Glomerular visceral epithelial cell (primary cell): ENCODE measurements around the gene DLG2.

Experiments
- DNase-seq: peaks from one replicate; pipeline ENCODE4 v3.0.0-alpha.2; 2016; ENCODE audit errors: extremely low spot score

Gene DLG2

DNA sequence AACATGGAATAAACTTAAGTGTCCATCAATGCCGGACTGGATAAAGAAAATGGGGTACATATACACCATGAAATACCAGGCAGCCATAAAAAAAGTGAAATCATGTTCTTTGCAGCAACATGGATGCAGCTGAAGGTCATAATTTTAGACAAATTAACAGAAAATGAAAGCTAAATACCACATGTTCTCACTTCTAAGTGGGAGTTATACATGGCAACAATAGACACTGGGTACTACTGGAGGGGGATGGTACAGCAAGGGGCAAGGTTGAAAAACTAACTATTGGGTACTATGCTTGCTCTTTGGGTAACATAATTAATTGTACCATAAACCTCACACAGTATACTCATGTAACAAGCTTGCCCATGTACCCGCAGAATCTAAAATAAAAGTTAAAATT lies 851.6 kb downstream of the DLG2 start:
- no peak for DNase-seq

DNA sequence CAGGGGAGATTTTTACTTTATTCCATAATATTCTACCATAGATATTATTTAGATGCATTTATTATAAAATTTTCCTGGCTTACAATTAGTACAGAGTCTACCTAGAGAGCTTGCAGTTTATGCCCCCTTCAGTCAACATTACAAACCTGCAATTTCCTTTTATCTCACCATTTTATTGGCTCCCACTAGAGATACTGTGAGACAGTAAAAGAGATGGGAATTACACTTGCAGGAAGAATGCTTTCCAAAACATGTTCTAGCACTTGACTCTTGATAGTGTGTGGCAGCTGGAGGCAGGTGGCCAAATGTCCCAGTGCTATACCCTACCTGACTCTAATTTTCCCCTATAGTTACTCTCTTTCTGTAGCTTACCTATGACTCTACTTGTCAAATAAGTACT lies 863.2 kb downstream of the DLG2 start:
- DNase-seq, result no peak

DNA sequence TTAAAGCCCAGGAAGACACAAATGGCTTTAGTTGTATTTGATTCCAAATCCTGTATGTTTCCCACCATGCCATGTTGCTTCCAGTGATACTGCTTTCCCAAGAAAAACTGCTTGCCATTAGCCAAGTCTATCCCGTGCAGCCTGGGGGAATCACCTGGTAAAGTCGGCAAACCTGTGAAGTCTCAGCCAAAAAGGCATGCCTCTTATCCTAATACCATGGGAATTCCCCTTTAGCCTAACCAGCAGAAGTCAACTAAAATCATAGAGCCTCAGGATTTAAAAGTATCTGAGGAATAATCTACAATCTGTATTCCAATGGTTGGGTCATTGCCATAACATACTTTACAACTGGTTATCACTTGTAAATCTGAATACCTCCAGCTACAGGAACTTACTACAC lies 869.4 kb downstream of the DLG2 start:
- DNase-seq, result no peak

- no peak for DNase-seq
Measured at GRCh38 chr11:84751371-84751770, 875.8 kb downstream of the DLG2 start.

- DNase-seq, result no peak
Measured at GRCh38 chr11:84747871-84748270, 879.3 kb downstream of the DLG2 start.

GRCh38 chr11:84740050-84740449 lies 887.1 kb downstream of the DLG2 start:
- no peak for DNase-seq

GRCh38 chr11:84724256-84724655 lies 902.9 kb downstream of the DLG2 start:
- no peak for DNase-seq

GRCh38 chr11:84722583-84723108 lies 904.5 kb downstream of the DLG2 start:
- no peak for DNase-seq

DNA sequence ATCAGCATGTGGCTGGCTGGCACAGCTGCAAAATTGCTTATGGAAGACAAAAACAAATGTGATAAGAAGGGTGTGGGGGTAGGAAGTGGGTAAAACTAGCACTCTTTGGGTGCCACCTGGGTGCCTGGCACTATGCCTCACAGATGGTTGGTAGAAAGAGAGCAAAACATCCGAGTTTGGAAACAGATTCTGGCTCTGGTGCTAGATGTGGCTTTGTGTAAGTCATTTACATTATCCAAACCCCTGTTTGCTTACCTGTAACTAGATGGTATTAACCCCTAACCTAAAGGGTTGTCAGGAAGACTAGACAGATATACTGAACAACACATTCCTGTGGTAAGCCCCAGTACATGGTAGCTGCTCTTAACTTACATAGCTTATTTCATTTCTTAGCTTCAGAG lies 905.6 kb downstream of the DLG2 start:
- no peak for DNase-seq

DNA sequence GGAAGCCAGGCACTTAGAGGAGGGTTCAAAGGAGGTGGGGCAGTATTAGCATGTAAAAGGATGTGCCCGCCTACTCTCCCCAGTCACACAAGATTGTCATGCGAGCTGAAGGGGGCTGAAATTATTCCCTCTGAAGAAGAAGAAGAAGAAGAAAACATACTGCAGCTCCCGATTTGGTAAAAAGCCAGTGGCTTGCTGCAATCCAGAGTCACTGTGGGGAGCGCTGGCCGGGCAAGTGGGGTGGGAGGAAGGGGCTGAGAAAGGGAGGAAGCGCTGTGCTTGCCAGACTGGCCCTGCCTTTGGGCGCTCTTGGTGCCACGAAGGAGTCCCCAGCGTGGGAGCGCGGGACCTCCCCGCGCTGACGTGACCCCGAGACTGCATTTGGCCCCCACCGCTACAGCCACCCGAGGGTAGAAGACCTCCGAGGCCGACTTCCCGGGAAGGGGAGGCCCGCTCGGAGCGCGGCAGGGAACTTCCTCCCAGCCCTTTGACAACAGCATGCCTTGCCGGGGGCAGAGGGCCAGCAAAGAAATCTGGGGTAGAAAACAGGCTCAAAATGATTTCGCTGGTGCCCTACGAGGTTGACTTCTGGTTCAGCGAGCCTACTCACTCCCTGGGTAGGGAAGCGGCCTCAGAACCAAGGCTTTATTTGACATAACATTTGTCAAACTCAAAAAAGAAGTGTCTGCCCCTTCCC lies 906.3 kb downstream of the DLG2 start:
- DNase-seq, result no peak

DNA sequence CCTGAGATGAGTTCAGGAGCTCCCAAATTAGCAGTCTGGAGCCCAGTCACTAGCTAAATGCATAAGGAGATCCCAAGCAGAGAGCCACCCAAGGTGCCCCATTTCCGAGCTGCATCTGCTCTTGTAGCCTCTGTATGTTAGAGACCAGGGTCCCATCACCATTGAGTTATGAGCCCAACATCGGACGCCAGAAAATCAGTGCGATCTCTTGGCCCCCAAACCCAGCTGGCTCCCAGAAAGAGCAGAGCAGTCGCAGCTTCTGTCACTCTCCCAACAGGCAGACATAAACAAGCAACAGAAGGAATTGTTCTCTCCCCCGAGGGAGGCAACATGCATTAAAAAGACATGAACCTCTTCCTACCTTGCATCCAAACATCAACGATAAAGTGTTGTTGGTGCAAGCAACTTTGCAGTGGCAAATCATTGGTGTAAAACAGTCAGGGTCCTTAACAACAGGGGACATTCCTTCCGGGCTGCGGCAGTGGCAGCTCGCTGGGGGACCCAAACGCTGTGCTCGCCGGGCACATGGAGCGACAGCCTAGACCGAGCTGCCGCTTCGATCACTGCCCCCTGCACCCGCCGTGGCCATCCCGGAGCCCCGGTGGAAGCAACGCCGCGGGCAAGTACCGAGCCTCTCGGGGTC lies 907.1 kb downstream of the DLG2 start:
- DNase-seq, result no peak

DNA sequence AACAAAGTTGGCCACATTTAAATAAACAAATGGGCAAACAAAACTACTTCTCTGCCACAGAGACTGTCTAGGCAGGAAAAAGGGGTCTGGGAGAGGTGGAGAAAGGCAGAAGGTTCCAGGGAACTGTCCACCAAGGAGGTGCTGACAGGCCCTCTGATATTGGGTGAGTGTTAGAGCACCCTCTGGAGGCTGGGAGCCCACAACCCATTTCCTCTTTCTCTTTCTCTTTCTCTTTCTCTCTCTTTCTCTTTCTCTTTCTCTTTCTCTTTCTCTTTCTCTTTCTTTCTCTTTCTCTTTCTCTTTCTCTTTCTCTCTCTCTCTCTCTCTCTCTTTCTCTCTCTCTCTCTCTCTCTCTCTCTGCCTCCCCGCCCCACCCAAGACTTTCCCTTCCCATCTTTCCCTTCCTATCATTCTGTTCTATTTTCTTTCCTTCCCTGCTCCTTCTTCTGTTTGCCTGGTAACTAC lies 912.8 kb downstream of the DLG2 start:
- DNase-seq, result peak; percentile 37

- DNase-seq, result no peak
Measured at GRCh38 chr11:84691830-84692229, 935.3 kb downstream of the DLG2 start.

- no peak for DNase-seq
Measured at GRCh38 chr11:84687433-84687832, 939.7 kb downstream of the DLG2 start.

- DNase-seq, result no peak
Measured at GRCh38 chr11:84686716-84687115, 940.4 kb downstream of the DLG2 start.

GRCh38 chr11:84685976-84686375 lies 941.2 kb downstream of the DLG2 start:
- DNase-seq, result no peak

DNA sequence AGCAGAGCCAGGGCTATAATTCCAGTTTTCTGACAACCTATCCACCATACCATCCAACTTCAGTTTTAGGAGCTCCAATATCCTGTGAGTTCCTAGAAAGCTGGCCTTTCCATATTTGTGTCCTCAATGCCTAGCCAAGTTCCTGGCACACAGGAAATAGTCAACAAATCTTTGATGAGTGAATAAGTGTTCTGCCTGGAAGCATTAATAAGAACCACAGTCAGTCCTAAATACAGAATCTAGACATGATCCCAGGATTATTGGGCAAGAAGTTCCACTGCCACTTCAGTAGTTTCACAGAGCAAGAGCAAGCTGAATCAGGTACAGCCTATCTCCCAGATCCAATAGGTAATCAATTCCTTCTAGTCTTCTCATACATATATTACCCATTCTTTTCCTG lies 942.0 kb downstream of the DLG2 start:
- DNase-seq, result no peak

DNA sequence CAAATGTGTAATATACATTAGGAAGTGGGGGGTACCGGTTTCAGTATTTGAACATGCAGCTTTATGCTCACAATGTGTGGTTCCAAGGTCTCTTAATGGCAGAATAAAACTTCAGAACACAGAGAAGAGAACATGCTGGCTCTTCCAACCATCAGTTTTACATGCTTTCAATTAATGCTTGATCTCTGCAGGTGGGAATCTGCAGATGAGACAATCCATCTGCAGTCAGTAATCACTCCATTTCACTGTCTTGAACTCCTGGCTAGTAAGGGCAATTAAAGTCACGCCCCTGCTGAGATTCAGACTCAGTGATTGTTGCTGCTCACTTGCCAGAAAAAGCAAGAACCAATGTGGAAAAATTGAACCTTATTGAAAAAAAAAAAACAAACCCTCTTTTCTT lies 945.7 kb downstream of the DLG2 start:
- DNase-seq, result no peak

GRCh38 chr11:84675396-84676025 lies 951.6 kb downstream of the DLG2 start:
- no peak for DNase-seq

DNA sequence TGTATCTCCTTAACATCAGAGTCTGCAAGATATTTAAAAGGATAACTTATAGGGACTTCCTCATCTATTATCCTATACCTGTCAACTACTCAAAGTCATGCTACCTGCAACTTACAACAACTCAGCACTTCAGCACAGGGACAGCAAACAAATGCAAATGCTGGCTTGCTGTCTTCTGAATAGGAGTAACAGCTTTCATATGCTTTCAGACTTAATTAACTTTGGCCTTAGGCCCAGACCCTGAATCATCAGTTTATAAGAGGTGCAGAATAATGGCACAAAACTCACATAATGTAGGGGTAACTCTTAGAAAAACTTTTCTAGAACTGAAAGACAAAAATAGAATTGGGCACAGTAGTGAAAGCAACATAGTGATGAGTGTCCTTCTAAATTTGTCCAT lies 953.4 kb downstream of the DLG2 start:
- no peak for DNase-seq

DNA sequence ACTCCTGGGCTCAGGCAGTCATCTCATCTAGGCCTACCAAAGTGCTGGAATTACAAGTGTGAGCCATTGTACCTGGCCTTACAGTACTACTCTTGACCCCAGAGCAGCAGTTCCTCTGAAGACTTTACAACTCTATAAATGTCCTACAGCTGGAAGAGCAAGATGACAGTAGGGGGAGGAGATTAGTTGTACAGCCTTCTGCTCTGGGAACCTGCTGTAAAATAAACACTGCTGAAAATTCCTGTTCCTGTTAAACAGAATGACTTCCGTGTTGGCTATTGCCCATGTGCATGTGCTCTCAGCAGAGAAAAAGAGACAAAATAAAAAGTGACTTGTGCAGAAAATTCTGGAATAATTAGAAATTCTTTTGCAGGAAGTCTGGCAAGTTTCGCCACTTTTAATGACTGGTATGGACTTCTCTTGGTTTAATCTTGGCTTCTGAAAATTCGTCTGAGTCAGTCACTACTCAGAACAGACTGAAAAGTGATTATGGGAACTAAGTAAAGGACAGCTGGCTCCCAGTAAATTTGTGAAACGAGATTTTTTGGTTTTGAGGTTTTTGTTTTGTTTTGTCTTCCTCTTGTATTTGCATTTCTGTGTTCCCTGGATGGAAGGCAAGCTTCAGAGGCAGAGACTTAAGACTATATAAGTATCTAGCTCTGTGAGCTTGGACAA lies 955.7 kb downstream of the DLG2 start:
- no peak for DNase-seq

- DNase-seq, result no peak
Measured at GRCh38 chr11:84663731-84664130, 963.4 kb downstream of the DLG2 start.
